H9 (cell line): ENCODE data around the gene PNMA6A. TPM values are rescaled to one million over a fixed set of nuclear protein-coding genes. Genes with fewer than 3 reads are reported as not detected.
"Not testable (repeated sequence)": the region's sequence is repeated elsewhere in the genome, so short reads cannot be mapped to it uniquely, and the experiment has no call there.

Experiments used
- DNase-seq: peaks from one replicate; pipeline ENCODE4 v3.0.0-alpha.2; 2017
- H2AFZ ChIP-seq: one replicate; pipeline ENCODE4 v1.6.1; 2013; ENCODE audit warnings: mild to moderate bottlenecking, low read length, control low read depth, moderate library complexity
- H2AK5ac ChIP-seq: 2 replicates; pipeline ENCODE4 v1.6.1; 2013; ENCODE audit warnings: low read length, control low read depth, mixed read lengths; ENCODE audit not compliant: insufficient read length
- H2BK120ac ChIP-seq: one replicate; pipeline ENCODE4 v1.6.1; 2013; ENCODE audit warnings: low read depth, mild to moderate bottlenecking, low read length, control low read depth, inconsistent platforms; ENCODE audit not compliant: poor library complexity, severe bottlenecking
- H2BK12ac ChIP-seq: 2 replicates; pipeline ENCODE4 v1.6.1; 2013; ENCODE audit warnings: low read length, control low read depth, mixed read lengths, low read depth; ENCODE audit not compliant: insufficient read length
- H2BK15ac ChIP-seq: 2 replicates; pipeline ENCODE4 v1.6.1; 2013; ENCODE audit warnings: low read depth, low read length, control low read depth
- H2BK20ac ChIP-seq: one replicate; pipeline ENCODE4 v1.6.1; 2013; ENCODE audit warnings: low read depth, mild to moderate bottlenecking, low read length, control low read depth, inconsistent platforms; ENCODE audit not compliant: poor library complexity, severe bottlenecking
- H2BK5ac ChIP-seq: 2 replicates; pipeline ENCODE4 v1.6.1; 2013; ENCODE audit warnings: low read length, control low read depth, mixed read lengths; ENCODE audit not compliant: insufficient read length
- H3K14ac ChIP-seq: 2 replicates; pipeline ENCODE4 v1.6.1; 2013; ENCODE audit warnings: low read length, control low read depth; ENCODE audit not compliant: insufficient read depth
- H3K18ac ChIP-seq: 2 replicates; pipeline ENCODE4 v1.6.1; 2013; ENCODE audit warnings: low read depth, mild to moderate bottlenecking, mixed read lengths, low read length, control low read depth; ENCODE audit not compliant: insufficient read length
- H3K23ac ChIP-seq: 2 replicates; pipeline ENCODE4 v1.6.1; 2013; ENCODE audit warnings: low read length, control low read depth, mixed read lengths, low read depth; ENCODE audit not compliant: insufficient read length
- H3K23me2 ChIP-seq: 2 replicates; pipeline ENCODE4 v1.6.1; 2013; ENCODE audit warnings: low read depth, mild to moderate bottlenecking, mixed read lengths, low read length, control low read depth; ENCODE audit not compliant: insufficient read length, poor library complexity, severe bottlenecking
- H3K27ac ChIP-seq: 2 replicates; pipeline ENCODE4 v1.5.1; 2013; ENCODE audit warnings: low read length, control low read depth, mixed read lengths, low read depth; ENCODE audit not compliant: insufficient read length
- H3K27me3 ChIP-seq: 2 replicates; pipeline ENCODE4 v1.6.1; 2013; ENCODE audit warnings: low read length, control low read depth, inconsistent platforms; ENCODE audit not compliant: insufficient read depth
- H3K4ac ChIP-seq: 2 replicates; pipeline ENCODE4 v1.6.1; 2013; ENCODE audit warnings: low read depth, mild to moderate bottlenecking, control low read depth, inconsistent platforms, low read length, moderate library complexity
- H3K4me1 ChIP-seq: 2 replicates; pipeline ENCODE4 v1.6.1; 2013; ENCODE audit warnings: low read length, control low read depth, inconsistent platforms; ENCODE audit not compliant: insufficient read depth
- H3K4me2 ChIP-seq: 2 replicates; pipeline ENCODE4 v1.6.1; 2013; ENCODE audit warnings: low read length, control low read depth, mixed read lengths; ENCODE audit not compliant: insufficient read length, insufficient read depth
- H3K56ac ChIP-seq: 2 replicates; pipeline ENCODE4 v1.6.1; 2013; ENCODE audit warnings: low read depth, mild to moderate bottlenecking, mixed read lengths, low read length, control low read depth; ENCODE audit not compliant: insufficient read length
- H3K79me1 ChIP-seq: 2 replicates; pipeline ENCODE4 v1.6.1; 2013; ENCODE audit warnings: low read depth, mild to moderate bottlenecking, moderate library complexity, low read length, control low read depth, inconsistent platforms; ENCODE audit not compliant: insufficient read depth, poor library complexity, severe bottlenecking
- H3K79me2 ChIP-seq: 2 replicates; pipeline ENCODE4 v1.6.1; 2013; ENCODE audit warnings: low read length, control low read depth, inconsistent platforms; ENCODE audit not compliant: insufficient read depth
- H3K9ac ChIP-seq: 2 replicates; pipeline ENCODE4 v1.6.1; 2013; ENCODE audit warnings: low read length, control low read depth, mixed read lengths; ENCODE audit not compliant: insufficient read length; ENCODE audit errors: extremely low read depth
- H3K9me3 ChIP-seq: one replicate; pipeline ENCODE4 v1.6.1; 2013; ENCODE audit warnings: low read depth, low read length, inconsistent platforms; ENCODE audit not compliant: control insufficient read depth
- H3T11ph ChIP-seq: one replicate; pipeline ENCODE4 v1.6.1; 2013; ENCODE audit warnings: mild to moderate bottlenecking, low read length, control low read depth, inconsistent platforms
- H4K20me1 ChIP-seq: one replicate; pipeline ENCODE4 v1.6.1; 2013; ENCODE audit not compliant: control insufficient read depth, insufficient read length, insufficient read depth
- H4K5ac ChIP-seq: 2 replicates; pipeline ENCODE4 v1.6.1; 2013; ENCODE audit warnings: low read depth, mild to moderate bottlenecking, mixed read lengths, low read length, control low read depth; ENCODE audit not compliant: insufficient read length
- H4K8ac ChIP-seq: replicated peaks from 2 replicates; pipeline ENCODE4 v1.6.1; 2013; ENCODE audit warnings: low read length, control low read depth, mixed read lengths, low read depth; ENCODE audit not compliant: insufficient read length
- H4K91ac ChIP-seq: 2 replicates; pipeline ENCODE4 v1.6.1; 2013; ENCODE audit warnings: low read depth, mild to moderate bottlenecking, moderate library complexity, mixed read lengths, low read length, control low read depth; ENCODE audit not compliant: insufficient read length
- H3K27ac Mint-ChIP-seq, 3 experiments: 2 replicates in 2 of 3; 3 replicates in 1 of 3; pipeline ENCODE4 v1.8.0; 2020 to 2021; ENCODE audit warnings: mixed read lengths in 3 of 3, mild to moderate bottlenecking in 1 of 3, moderate library complexity in 1 of 3
- H3K27me3 Mint-ChIP-seq: 2 replicates; pipeline ENCODE4 v1.8.0; 2021; ENCODE audit warnings: low read depth, mild to moderate bottlenecking, moderate library complexity, mixed read lengths
- H3K36me3 Mint-ChIP-seq, 3 experiments: 2 replicates in 2 of 3; 3 replicates in 1 of 3; pipeline ENCODE4 v1.8.0; 2020 to 2021; ENCODE audit warnings: low read depth in 3 of 3, mixed read lengths in 3 of 3; ENCODE audit not compliant: insufficient read depth in 1 of 3
- H3K4me1 Mint-ChIP-seq, 2 experiments: 2 replicates each; pipeline ENCODE4 v1.8.0; 2020; ENCODE audit warnings: mixed read lengths in 2 of 2
- H3K4me3 Mint-ChIP-seq, 2 experiments: 2 replicates in 1 of 2; 3 replicates in 1 of 2; pipeline ENCODE4 v1.8.0; 2020 to 2021; ENCODE audit warnings: mild to moderate bottlenecking in 2 of 2, mixed read lengths in 2 of 2, moderate library complexity in 1 of 2
- H3K9me3 Mint-ChIP-seq, 2 experiments: 2 replicates in 1 of 2; 3 replicates in 1 of 2; pipeline ENCODE4 v1.8.0; 2020; ENCODE audit warnings: mild to moderate bottlenecking in 2 of 2, mixed read lengths in 2 of 2, moderate library complexity in 1 of 2
- WGBS: extraction: QIAGEN DNeasy Blood & Tissue Kit; methylation state at CpG from one replicate; pipeline ENCODE4 v1.1.7; 2013; ENCODE audit warnings: missing lambda C conversion rate, low lambda C conversion rate, mixed read lengths; ENCODE audit not compliant: insufficient read length; ENCODE audit errors: extremely low coverage; 5-methylcytosine and 5-hydroxymethylcytosine counted together
- total RNA-seq: library from RNA; stranded (reverse); gene quantifications from 2 replicates; pipeline ENCODE4 v1.2.1, GENCODE V29; 2021

The PNMA6A gene
- total RNA-seq, 1 experiment from 2014 or later: 7.7 TPM

GRCh38 chrX:153120230-153120629 lies 48.0 kb downstream of the PNMA6A start:
- H3K27me3 Mint-ChIP-seq, H3K79me2 ChIP-seq, H3K27ac ChIP-seq, DNase-seq, H3K27ac Mint-ChIP-seq, H3K27me3 ChIP-seq, H3K9me3 Mint-ChIP-seq, H3K9me3 ChIP-seq, H3K9ac ChIP-seq, H2BK5ac ChIP-seq, H3K23ac ChIP-seq, H4K20me1 ChIP-seq, H3K4ac ChIP-seq, H3K4me1 Mint-ChIP-seq, H3K4me1 ChIP-seq, H3T11ph ChIP-seq, H2BK120ac ChIP-seq, H4K5ac ChIP-seq, H4K91ac ChIP-seq, H2BK20ac ChIP-seq, H4K8ac ChIP-seq, H3K4me2 ChIP-seq, H3K56ac ChIP-seq, H2AK5ac ChIP-seq, H2BK15ac ChIP-seq, H3K79me1 ChIP-seq, H3K4me3 Mint-ChIP-seq, H2AFZ ChIP-seq, H3K36me3 Mint-ChIP-seq, H3K18ac ChIP-seq, H3K23me2 ChIP-seq, H3K14ac ChIP-seq, H2BK12ac ChIP-seq: not testable (repeated sequence)
- WGBS: no CpG with 5 or more reads among the region's 8 CpGs

GRCh38 chrX:153123468-153123867 lies 51.2 kb downstream of the PNMA6A start:
- not testable (repeated sequence) for H3K27me3 ChIP-seq, H3K4me1 ChIP-seq, H3K36me3 Mint-ChIP-seq, H3K27ac Mint-ChIP-seq, H2BK20ac ChIP-seq, H2BK5ac ChIP-seq, H3K79me2 ChIP-seq, H3K79me1 ChIP-seq, H3K4ac ChIP-seq, H4K8ac ChIP-seq, H3K4me2 ChIP-seq, H2AK5ac ChIP-seq, H3K56ac ChIP-seq, H3K27ac ChIP-seq, H2AFZ ChIP-seq, H3K9me3 Mint-ChIP-seq, H3K23ac ChIP-seq, H2BK15ac ChIP-seq, H2BK12ac ChIP-seq, H3K18ac ChIP-seq, H4K20me1 ChIP-seq, H3K4me3 Mint-ChIP-seq, H3K23me2 ChIP-seq, H4K5ac ChIP-seq, H3K4me1 Mint-ChIP-seq, DNase-seq, H3K9me3 ChIP-seq, H2BK120ac ChIP-seq, H3K14ac ChIP-seq, H3K27me3 Mint-ChIP-seq, H3K9ac ChIP-seq, H4K91ac ChIP-seq, H3T11ph ChIP-seq
- no CpG with 5 or more reads among the region's 14 CpGs for WGBS

Other genes with a start within 250 kb of the PNMA6A start
- gene CETN2, start 241.7 kb upstream of the PNMA6A start, total RNA-seq: 23.6 and 24.6 TPM in 2 replicates
- gene NSDHL, start 241.4 kb upstream of the PNMA6A start, total RNA-seq: 31.6 and 32.7 TPM in 2 replicates
- 10.2 and 11.3 TPM in 2 replicates for gene ZNF185, start 174.4 kb upstream of the PNMA6A start, total RNA-seq
- 0.07 TPM in 1 of 2 replicates, not detected in the other for gene PNMA5, start 78.3 kb upstream of the PNMA6A start, total RNA-seq
- gene PNMA3, start 16.0 kb upstream of the PNMA6A start, total RNA-seq: 9.1 and 9.4 TPM in 2 replicates
- not detected in 2 replicates for gene MAGEA1, start 106.8 kb downstream of the PNMA6A start, total RNA-seq
- not detected in 2 replicates for gene PNMA6F, start 249.3 kb downstream of the PNMA6A start, total RNA-seq